CD4-positive, alpha-beta memory T cell (primary cell): ENCODE data around the gene E2F7. TPM values are rescaled to one million over a fixed set of nuclear protein-coding genes. Genes with fewer than 3 reads are reported as not detected.

Experiments used
- CTCF ChIA-PET: fragments of 350-600 bp; sonication (Branson Sonifier 250); formaldehyde crosslinking; loops from one replicate; lab custom pipeline; 2021; ENCODE audit warnings: inconsistent platforms; ENCODE audit not compliant: partially characterized antibody; lab: Charles Lee
- POLR2A ChIA-PET: fragments of 350-600 bp; sonication (Branson Sonifier 250); formaldehyde crosslinking; loops from one replicate; lab custom pipeline; 2021; ENCODE audit not compliant: partially characterized antibody; lab: Charles Lee
- DNase-seq, 5 donors: peaks; one replicate each; pipeline versions ENCODE4 v3.0.0 to v3.0.0-alpha.2; 2020 to 2022; ENCODE audit warnings: mixed read lengths in 1 of 5
- H3K27ac ChIP-seq: one replicate; pipeline ENCODE4 v1.7.0; 2013; ENCODE audit warnings: low read depth, low read length
- H3K27me3 ChIP-seq: 2 replicates; pipeline ENCODE4 v1.7.0; 2013; ENCODE audit warnings: mild to moderate bottlenecking, low read length, moderate library complexity; ENCODE audit not compliant: insufficient read depth
- H3K36me3 ChIP-seq: 2 replicates; pipeline ENCODE4 v1.7.0; 2013; ENCODE audit warnings: mild to moderate bottlenecking, low read length, moderate library complexity; ENCODE audit not compliant: insufficient read depth
- H3K4me1 ChIP-seq: 2 replicates; pipeline ENCODE4 v1.7.0; 2013; ENCODE audit warnings: mild to moderate bottlenecking, low read length, moderate library complexity; ENCODE audit not compliant: insufficient read depth
- H3K4me3 ChIP-seq, 2 donors: one replicate each; pipeline ENCODE4 v1.7.0; 2013; ENCODE audit warnings: low read length in 2 of 2, mild to moderate bottlenecking in 1 of 2
- H3K9me3 ChIP-seq, 2 donors: one replicate each; pipeline ENCODE4 v1.7.0; 2013; ENCODE audit warnings: low read length in 2 of 2, control low read depth in 1 of 2; ENCODE audit not compliant: control insufficient read depth in 1 of 2
- H3K27ac Mint-ChIP-seq, 7 donors: one replicate each; pipeline ENCODE4 v1.8.0; 2020 to 2021; ENCODE audit warnings: mixed read lengths in 7 of 7, mild to moderate bottlenecking in 6 of 7, inconsistent platforms in 3 of 7, moderate library complexity in 3 of 7
- H3K27me3 Mint-ChIP-seq, 2 donors: one replicate each; pipeline ENCODE4 v1.8.0; 2020 to 2021; ENCODE audit warnings: mixed read lengths in 2 of 2
- H3K36me3 Mint-ChIP-seq, 2 donors: one replicate each; pipeline ENCODE4 v1.8.0; 2020 to 2021; ENCODE audit warnings: mixed read lengths in 2 of 2, inconsistent platforms in 1 of 2, mild to moderate bottlenecking in 1 of 2
- H3K4me1 Mint-ChIP-seq, 4 donors: one replicate each; pipeline ENCODE4 v1.8.0; 2020 to 2021; ENCODE audit warnings: mixed read lengths in 4 of 4, mild to moderate bottlenecking in 1 of 4
- H3K4me3 Mint-ChIP-seq, 8 donors: one replicate each; pipeline ENCODE4 v1.8.0; 2020 to 2021; ENCODE audit warnings: mixed read lengths in 8 of 8, mild to moderate bottlenecking in 7 of 8, moderate library complexity in 6 of 8, inconsistent platforms in 3 of 8
- H3K9me3 Mint-ChIP-seq, 8 donors: one replicate each; pipeline ENCODE4 v1.8.0; 2020 to 2021; ENCODE audit warnings: mixed read lengths in 8 of 8, mild to moderate bottlenecking in 5 of 8, inconsistent platforms in 3 of 8, moderate library complexity in 1 of 8
- intact Hi-C: fragments of 100-400 bp; cut with micrococcal nuclease; formaldehyde crosslinking; loops from one replicate; pipeline ENCODE4 v1.15.1; 2023
- polyA plus RNA-seq, 2 donors: library from polyadenylated mRNA; unstranded; fragments of 300-500 nt; fragmentation: Illumina TruSeq; gene quantifications; one replicate each; pipeline ENCODE4 v1.2.3, GENCODE V29; 2021
- total RNA-seq, 2 experiments: library from RNA; stranded (reverse); gene quantifications; one replicate each; pipeline ENCODE4 v1.2.3, GENCODE V29; 2021

The E2F7 gene
- under 1 TPM; 0.17 to 0.26 TPM for total RNA-seq
- polyA plus RNA-seq: not detected

GRCh38 chr12:77065361-77066204 lies at the start of gene E2F7:
TSS of gene E2F7 (minus strand) at chr12:77065569. CDS start at chr12:77064635, 934 bp downstream.
- intact Hi-C loops: loop anchor here (5.0 to 10.0 kb wide), 2 partner anchors 718 to 981 kb away; partner anchors contain the start of genes BBS10 and NAP1L1
- Histone ChIP-seq H3K27me3 (no peaks in the 10 kb centered on the region), H3K4me3 (peak within 1 kb of the TSS in 1 of 2 donors; percentile 67), H3K27ac (no peak within 1 kb of the TSS), H3K9me3 (no peaks in the 10 kb centered on the region), H3K36me3 (no peaks in the 10 kb centered on the region), H3K4me1 (peaks cover 11% of the 10 kb centered on the region)
- H3K9me3 Mint-ChIP-seq: no peaks in the 10 kb centered on the region
- H3K27ac Mint-ChIP-seq: peak within 1 kb of the TSS in 6 of 7 donors; percentile 7 to 81 (median 54)
- H3K27me3 Mint-ChIP-seq: peaks cover 7 to 14% of the 10 kb centered on the region in 2 donors
- H3K4me3 Mint-ChIP-seq: peak within 1 kb of the TSS; percentile 82 to 91 (median 90)
- peaks cover 4 to 7% (median 5%) of the 10 kb centered on the region in 4 donors for H3K4me1 Mint-ChIP-seq
- peak; percentile 73 to 81 (median 78) for DNase-seq
- H3K36me3 Mint-ChIP-seq: no peaks in the 10 kb centered on the region
- POLR2A ChIA-PET: no interaction called here
- CTCF ChIA-PET: interaction anchor here (1.2 to 1.5 kb wide), 2 partner anchors 15 to 55 kb away, joined by 3 to 5 read pairs; no protein-coding TSS in a partner anchor

- no peak overlapping the region for H3K4me3 Mint-ChIP-seq
- Histone ChIP-seq H3K9me3 (no peaks in the 10 kb centered on the region), H3K36me3 (no peaks in the 10 kb centered on the region), H3K27ac (no peak overlapping the region), H3K4me3 (no peak overlapping the region), H3K27me3 (no peaks in the 10 kb centered on the region), H3K4me1 (no peaks in the 10 kb centered on the region)
- intact Hi-C loops: no loop called here
- ChIA-PET POLR2A (no interaction called here), CTCF (no interaction called here)
- no peak overlapping the region for H3K27ac Mint-ChIP-seq
- no peaks in the 10 kb centered on the region for H3K4me1 Mint-ChIP-seq
- H3K9me3 Mint-ChIP-seq: peaks cover 0 to 20% (median 4%) of the 10 kb centered on the region in 8 donors
- no peak for DNase-seq
- no peaks in the 10 kb centered on the region for H3K36me3 Mint-ChIP-seq
- H3K27me3 Mint-ChIP-seq: no peaks in the 10 kb centered on the region
Measured at GRCh38 chr12:77113971-77114370, 48.6 kb upstream of the E2F7 start.

- Histone ChIP-seq H3K36me3 (no peaks in the 10 kb centered on the region), H3K4me1 (no peaks in the 10 kb centered on the region), H3K9me3 (no peaks in the 10 kb centered on the region), H3K4me3 (no peak overlapping the region), H3K27me3 (no peaks in the 10 kb centered on the region), H3K27ac (no peak overlapping the region)
- CTCF ChIA-PET: interaction anchor here (1.3 kb wide), 1 partner anchor 10 kb away, joined by 3 read pairs; no protein-coding TSS in a partner anchor
- Mint-ChIP-seq H3K4me1 (no peaks in the 10 kb centered on the region), H3K36me3 (no peaks in the 10 kb centered on the region), H3K27me3 (peaks cover 0 to 4% of the 10 kb centered on the region in 2 donors), H3K27ac (no peak overlapping the region), H3K4me3 (no peak overlapping the region), H3K9me3 (peaks cover 0 to 20% (median 5%) of the 10 kb centered on the region in 8 donors)
- intact Hi-C loops: no loop called here
- no peak for DNase-seq
- POLR2A ChIA-PET: no interaction called here
Measured at GRCh38 chr12:77108707-77109106, 43.3 kb upstream of the E2F7 start.

- Histone ChIP-seq H3K4me1 (no peaks in the 10 kb centered on the region), H3K27me3 (no peaks in the 10 kb centered on the region), H3K9me3 (no peaks in the 10 kb centered on the region), H3K36me3 (no peaks in the 10 kb centered on the region), H3K4me3 (no peak overlapping the region), H3K27ac (no peak overlapping the region)
- Mint-ChIP-seq H3K36me3 (no peaks in the 10 kb centered on the region), H3K4me1 (no peaks in the 10 kb centered on the region), H3K27me3 (peaks cover 0 to 4% of the 10 kb centered on the region in 2 donors), H3K4me3 (no peak overlapping the region), H3K9me3 (peaks cover 0 to 14% (median 5%) of the 10 kb centered on the region in 8 donors), H3K27ac (no peak overlapping the region)
- no peak for DNase-seq
- CTCF ChIA-PET: no interaction called here
- intact Hi-C loops: no loop called here
- POLR2A ChIA-PET: no interaction called here
Measured at GRCh38 chr12:77107121-77107520, 41.8 kb upstream of the E2F7 start.

GRCh38 chr12:77104792-77105191 lies 39.4 kb upstream of the E2F7 start:
- POLR2A ChIA-PET: no interaction called here
- H3K4me1 Mint-ChIP-seq: no peaks in the 10 kb centered on the region
- intact Hi-C loops: no loop called here
- no peak overlapping the region for H3K4me3 Mint-ChIP-seq
- H3K27me3 Mint-ChIP-seq: peaks cover under 1 to 4% of the 10 kb centered on the region in 2 donors
- no peak for DNase-seq
- peaks cover 0 to 2% (median 0%) of the 10 kb centered on the region in 8 donors for H3K9me3 Mint-ChIP-seq
- CTCF ChIA-PET: no interaction called here
- no peaks in the 10 kb centered on the region for H3K36me3 Mint-ChIP-seq
- H3K9me3 ChIP-seq: no peaks in the 10 kb centered on the region
- no peaks in the 10 kb centered on the region for H3K36me3 ChIP-seq
- no peaks in the 10 kb centered on the region for H3K27me3 ChIP-seq
- no peak overlapping the region for H3K4me3 ChIP-seq
- no peaks in the 10 kb centered on the region for H3K4me1 ChIP-seq
- no peak overlapping the region for H3K27ac ChIP-seq
- no peak overlapping the region for H3K27ac Mint-ChIP-seq

GRCh38 chr12:77104286-77104685 lies 38.9 kb upstream of the E2F7 start:
- Histone ChIP-seq H3K4me1 (no peaks in the 10 kb centered on the region), H3K4me3 (no peak overlapping the region), H3K27me3 (no peaks in the 10 kb centered on the region), H3K9me3 (no peaks in the 10 kb centered on the region), H3K36me3 (no peaks in the 10 kb centered on the region), H3K27ac (no peak overlapping the region)
- intact Hi-C loops: no loop called here
- peaks cover 3 to 4% of the 10 kb centered on the region in 2 donors for H3K27me3 Mint-ChIP-seq
- no peak overlapping the region for H3K27ac Mint-ChIP-seq
- H3K36me3 Mint-ChIP-seq: no peaks in the 10 kb centered on the region
- H3K9me3 Mint-ChIP-seq: peaks cover 0 to 2% (median 0%) of the 10 kb centered on the region in 8 donors
- no peak overlapping the region for H3K4me3 Mint-ChIP-seq
- ChIA-PET POLR2A (no interaction called here), CTCF (no interaction called here)
- DNase-seq: no peak
- no peaks in the 10 kb centered on the region for H3K4me1 Mint-ChIP-seq

- ChIA-PET POLR2A (no interaction called here), CTCF (interaction anchor here (1.6 kb wide), 1 partner anchor 92 kb away, joined by 4 read pairs; no protein-coding TSS in a partner anchor)
- Mint-ChIP-seq H3K4me1 (no peaks in the 10 kb centered on the region), H3K9me3 (peaks cover 0 to 2% (median 0%) of the 10 kb centered on the region in 8 donors), H3K27me3 (peaks cover 6% of the 10 kb centered on the region in 2 donors), H3K36me3 (no peaks in the 10 kb centered on the region), H3K4me3 (no peak overlapping the region), H3K27ac (no peak overlapping the region)
- Histone ChIP-seq H3K4me3 (no peak overlapping the region), H3K9me3 (no peaks in the 10 kb centered on the region), H3K27ac (no peak overlapping the region), H3K4me1 (no peaks in the 10 kb centered on the region), H3K27me3 (no peaks in the 10 kb centered on the region), H3K36me3 (no peaks in the 10 kb centered on the region)
- DNase-seq: no peak
- intact Hi-C loops: no loop called here
Measured at GRCh38 chr12:77102691-77103090, 37.3 kb upstream of the E2F7 start.
